ENCODE data around the gene SQSTM1.

GRCh38 chr5:179771311-179771895, 49.3 kb upstream of the SQSTM1 start:
- TF ChIP-seq CTCF (IDR thresholded peaks at IDR 0.05) (no peak), POLR2A (IDR thresholded peaks at IDR 0.05) (no peak)

Measured in tibial nerve (tissue), 3 donors.